SU-DHL-6 (cell line): Measurements from ENCODE around the gene TBL1X.

Experiments used
- EZH2phosphoT487 ChIP-seq: fragments of 200-600 bp; sonication (generic), shearing (Covaris generic); conservative IDR thresholded peaks from 2 replicates; pipeline ENCODE4 v1.6.1; 2018; ENCODE audit warnings: mild to moderate bottlenecking, antibody characterized with exemption, low read length, moderate library complexity, mixed read lengths
- TF ChIP-seq, protein P1 (sequence below): fragments of 200-600 bp; sonication (generic); IDR thresholded peaks from one replicate; pipeline ENCODE4 v1.5.1; 2017; ENCODE audit warnings: antibody characterized with exemption, mild to moderate bottlenecking, low read length, moderate library complexity; ENCODE audit not compliant: insufficient read depth, poor library complexity, severe bottlenecking

- TF ChIP-seq, protein P1, sequence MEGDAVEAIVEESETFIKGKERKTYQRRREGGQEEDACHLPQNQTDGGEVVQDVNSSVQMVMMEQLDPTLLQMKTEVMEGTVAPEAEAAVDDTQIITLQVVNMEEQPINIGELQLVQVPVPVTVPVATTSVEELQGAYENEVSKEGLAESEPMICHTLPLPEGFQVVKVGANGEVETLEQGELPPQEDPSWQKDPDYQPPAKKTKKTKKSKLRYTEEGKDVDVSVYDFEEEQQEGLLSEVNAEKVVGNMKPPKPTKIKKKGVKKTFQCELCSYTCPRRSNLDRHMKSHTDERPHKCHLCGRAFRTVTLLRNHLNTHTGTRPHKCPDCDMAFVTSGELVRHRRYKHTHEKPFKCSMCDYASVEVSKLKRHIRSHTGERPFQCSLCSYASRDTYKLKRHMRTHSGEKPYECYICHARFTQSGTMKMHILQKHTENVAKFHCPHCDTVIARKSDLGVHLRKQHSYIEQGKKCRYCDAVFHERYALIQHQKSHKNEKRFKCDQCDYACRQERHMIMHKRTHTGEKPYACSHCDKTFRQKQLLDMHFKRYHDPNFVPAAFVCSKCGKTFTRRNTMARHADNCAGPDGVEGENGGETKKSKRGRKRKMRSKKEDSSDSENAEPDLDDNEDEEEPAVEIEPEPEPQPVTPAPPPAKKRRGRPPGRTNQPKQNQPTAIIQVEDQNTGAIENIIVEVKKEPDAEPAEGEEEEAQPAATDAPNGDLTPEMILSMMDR, result no peak
- TF ChIP-seq EZH2phosphoT487, result no peak
Measured at GRCh38 chrX:9539605-9540387, 74.9 kb downstream of the TBL1X start.
